H9 (cell line): ENCODE data around the gene KSR1. TPM values are rescaled to one million over a fixed set of nuclear protein-coding genes. Genes with fewer than 3 reads are reported as not detected.

Experiments used
- DNase-seq: peaks from one replicate; pipeline ENCODE4 v3.0.0-alpha.2; 2017
- H2AFZ ChIP-seq: one replicate; pipeline ENCODE4 v1.6.1; 2013; ENCODE audit warnings: mild to moderate bottlenecking, low read length, control low read depth, moderate library complexity
- H2AK5ac ChIP-seq: 2 replicates; pipeline ENCODE4 v1.6.1; 2013; ENCODE audit warnings: low read length, control low read depth, mixed read lengths; ENCODE audit not compliant: insufficient read length
- H2BK120ac ChIP-seq: one replicate; pipeline ENCODE4 v1.6.1; 2013; ENCODE audit warnings: low read depth, mild to moderate bottlenecking, low read length, control low read depth, inconsistent platforms; ENCODE audit not compliant: poor library complexity, severe bottlenecking
- H2BK12ac ChIP-seq: 2 replicates; pipeline ENCODE4 v1.6.1; 2013; ENCODE audit warnings: low read length, control low read depth, mixed read lengths, low read depth; ENCODE audit not compliant: insufficient read length
- H2BK15ac ChIP-seq: 2 replicates; pipeline ENCODE4 v1.6.1; 2013; ENCODE audit warnings: low read depth, low read length, control low read depth
- H2BK20ac ChIP-seq: one replicate; pipeline ENCODE4 v1.6.1; 2013; ENCODE audit warnings: low read depth, mild to moderate bottlenecking, low read length, control low read depth, inconsistent platforms; ENCODE audit not compliant: poor library complexity, severe bottlenecking
- H2BK5ac ChIP-seq: 2 replicates; pipeline ENCODE4 v1.6.1; 2013; ENCODE audit warnings: low read length, control low read depth, mixed read lengths; ENCODE audit not compliant: insufficient read length
- H3K14ac ChIP-seq: 2 replicates; pipeline ENCODE4 v1.6.1; 2013; ENCODE audit warnings: low read length, control low read depth; ENCODE audit not compliant: insufficient read depth
- H3K18ac ChIP-seq: 2 replicates; pipeline ENCODE4 v1.6.1; 2013; ENCODE audit warnings: low read depth, mild to moderate bottlenecking, mixed read lengths, low read length, control low read depth; ENCODE audit not compliant: insufficient read length
- H3K23ac ChIP-seq: 2 replicates; pipeline ENCODE4 v1.6.1; 2013; ENCODE audit warnings: low read length, control low read depth, mixed read lengths, low read depth; ENCODE audit not compliant: insufficient read length
- H3K23me2 ChIP-seq: 2 replicates; pipeline ENCODE4 v1.6.1; 2013; ENCODE audit warnings: low read depth, mild to moderate bottlenecking, mixed read lengths, low read length, control low read depth; ENCODE audit not compliant: insufficient read length, poor library complexity, severe bottlenecking
- H3K27ac ChIP-seq: 2 replicates; pipeline ENCODE4 v1.5.1; 2013; ENCODE audit warnings: low read length, control low read depth, mixed read lengths, low read depth; ENCODE audit not compliant: insufficient read length
- H3K27me3 ChIP-seq: 2 replicates; pipeline ENCODE4 v1.6.1; 2013; ENCODE audit warnings: low read length, control low read depth, inconsistent platforms; ENCODE audit not compliant: insufficient read depth
- H3K4ac ChIP-seq: 2 replicates; pipeline ENCODE4 v1.6.1; 2013; ENCODE audit warnings: low read depth, mild to moderate bottlenecking, control low read depth, inconsistent platforms, low read length, moderate library complexity
- H3K4me1 ChIP-seq: 2 replicates; pipeline ENCODE4 v1.6.1; 2013; ENCODE audit warnings: low read length, control low read depth, inconsistent platforms; ENCODE audit not compliant: insufficient read depth
- H3K4me2 ChIP-seq: 2 replicates; pipeline ENCODE4 v1.6.1; 2013; ENCODE audit warnings: low read length, control low read depth, mixed read lengths; ENCODE audit not compliant: insufficient read length, insufficient read depth
- H3K56ac ChIP-seq: 2 replicates; pipeline ENCODE4 v1.6.1; 2013; ENCODE audit warnings: low read depth, mild to moderate bottlenecking, mixed read lengths, low read length, control low read depth; ENCODE audit not compliant: insufficient read length
- H3K79me1 ChIP-seq: 2 replicates; pipeline ENCODE4 v1.6.1; 2013; ENCODE audit warnings: low read depth, mild to moderate bottlenecking, moderate library complexity, low read length, control low read depth, inconsistent platforms; ENCODE audit not compliant: insufficient read depth, poor library complexity, severe bottlenecking
- H3K79me2 ChIP-seq: 2 replicates; pipeline ENCODE4 v1.6.1; 2013; ENCODE audit warnings: low read length, control low read depth, inconsistent platforms; ENCODE audit not compliant: insufficient read depth
- H3K9ac ChIP-seq: 2 replicates; pipeline ENCODE4 v1.6.1; 2013; ENCODE audit warnings: low read length, control low read depth, mixed read lengths; ENCODE audit not compliant: insufficient read length; ENCODE audit errors: extremely low read depth
- H3K9me3 ChIP-seq: one replicate; pipeline ENCODE4 v1.6.1; 2013; ENCODE audit warnings: low read depth, low read length, inconsistent platforms; ENCODE audit not compliant: control insufficient read depth
- H3T11ph ChIP-seq: one replicate; pipeline ENCODE4 v1.6.1; 2013; ENCODE audit warnings: mild to moderate bottlenecking, low read length, control low read depth, inconsistent platforms
- H4K20me1 ChIP-seq: one replicate; pipeline ENCODE4 v1.6.1; 2013; ENCODE audit not compliant: control insufficient read depth, insufficient read length, insufficient read depth
- H4K5ac ChIP-seq: 2 replicates; pipeline ENCODE4 v1.6.1; 2013; ENCODE audit warnings: low read depth, mild to moderate bottlenecking, mixed read lengths, low read length, control low read depth; ENCODE audit not compliant: insufficient read length
- H4K8ac ChIP-seq: replicated peaks from 2 replicates; pipeline ENCODE4 v1.6.1; 2013; ENCODE audit warnings: low read length, control low read depth, mixed read lengths, low read depth; ENCODE audit not compliant: insufficient read length
- H4K91ac ChIP-seq: 2 replicates; pipeline ENCODE4 v1.6.1; 2013; ENCODE audit warnings: low read depth, mild to moderate bottlenecking, moderate library complexity, mixed read lengths, low read length, control low read depth; ENCODE audit not compliant: insufficient read length
- H3K27ac Mint-ChIP-seq, 3 experiments: 2 replicates in 2 of 3; 3 replicates in 1 of 3; pipeline ENCODE4 v1.8.0; 2020 to 2021; ENCODE audit warnings: mixed read lengths in 3 of 3, mild to moderate bottlenecking in 1 of 3, moderate library complexity in 1 of 3
- H3K27me3 Mint-ChIP-seq: 2 replicates; pipeline ENCODE4 v1.8.0; 2021; ENCODE audit warnings: low read depth, mild to moderate bottlenecking, moderate library complexity, mixed read lengths
- H3K36me3 Mint-ChIP-seq, 3 experiments: 2 replicates in 2 of 3; 3 replicates in 1 of 3; pipeline ENCODE4 v1.8.0; 2020 to 2021; ENCODE audit warnings: low read depth in 3 of 3, mixed read lengths in 3 of 3; ENCODE audit not compliant: insufficient read depth in 1 of 3
- H3K4me1 Mint-ChIP-seq, 2 experiments: 2 replicates each; pipeline ENCODE4 v1.8.0; 2020; ENCODE audit warnings: mixed read lengths in 2 of 2
- H3K4me3 Mint-ChIP-seq, 2 experiments: 2 replicates in 1 of 2; 3 replicates in 1 of 2; pipeline ENCODE4 v1.8.0; 2020 to 2021; ENCODE audit warnings: mild to moderate bottlenecking in 2 of 2, mixed read lengths in 2 of 2, moderate library complexity in 1 of 2
- H3K9me3 Mint-ChIP-seq, 2 experiments: 2 replicates in 1 of 2; 3 replicates in 1 of 2; pipeline ENCODE4 v1.8.0; 2020; ENCODE audit warnings: mild to moderate bottlenecking in 2 of 2, mixed read lengths in 2 of 2, moderate library complexity in 1 of 2
- WGBS: extraction: QIAGEN DNeasy Blood & Tissue Kit; methylation state at CpG from one replicate; pipeline ENCODE4 v1.1.7; 2013; ENCODE audit warnings: missing lambda C conversion rate, low lambda C conversion rate, mixed read lengths; ENCODE audit not compliant: insufficient read length; ENCODE audit errors: extremely low coverage; 5-methylcytosine and 5-hydroxymethylcytosine counted together
- total RNA-seq: library from RNA; stranded (reverse); gene quantifications from 2 replicates; pipeline ENCODE4 v1.2.1, GENCODE V29; 2021
- TF ChIP-seq, protein P1 (sequence below): fragments of 200-600 bp; sonication (generic); conservative IDR thresholded peaks from 3 replicates; pipeline ENCODE4 v1.8.0; 2021; ENCODE audit warnings: antibody characterized with exemption, mild to moderate bottlenecking

The KSR1 gene
- total RNA-seq, 1 experiment from 2014 or later: 44.9 TPM

DNA sequence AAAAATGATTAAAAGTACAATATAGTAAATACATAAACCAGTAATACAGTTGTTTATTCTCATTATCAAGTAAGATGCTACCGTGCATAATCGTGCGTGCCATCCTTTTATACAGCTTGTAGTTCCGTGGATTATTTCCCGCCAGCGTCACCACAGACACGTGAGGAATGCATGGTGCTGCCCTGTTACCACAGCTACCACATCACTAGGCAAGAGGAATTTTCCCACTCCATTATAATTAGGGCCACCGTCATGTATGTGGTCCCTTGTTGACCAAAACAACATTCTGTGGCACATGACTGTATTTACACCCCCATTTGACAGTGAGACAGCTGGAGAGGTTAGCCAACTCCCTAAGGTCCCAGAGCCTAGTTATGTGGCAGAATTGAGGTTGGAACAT is 144.2 kb downstream of the KSR1 start:
- H3K56ac ChIP-seq: no peak overlapping the region
- H3K79me2 ChIP-seq: no peaks in the 10 kb centered on the region
- no peak overlapping the region for H3K18ac ChIP-seq
- H3K4me1 ChIP-seq: no peaks in the 10 kb centered on the region
- H3T11ph ChIP-seq: no peak overlapping the region
- no peaks in the 10 kb centered on the region for H3K27me3 Mint-ChIP-seq
- H2BK120ac ChIP-seq: no peak overlapping the region
- WGBS: no CpG with 5 or more reads among the region's 8 CpGs
- H3K23ac ChIP-seq: no peak overlapping the region
- H2BK20ac ChIP-seq: no peak overlapping the region
- TF ChIP-seq, protein P1, sequence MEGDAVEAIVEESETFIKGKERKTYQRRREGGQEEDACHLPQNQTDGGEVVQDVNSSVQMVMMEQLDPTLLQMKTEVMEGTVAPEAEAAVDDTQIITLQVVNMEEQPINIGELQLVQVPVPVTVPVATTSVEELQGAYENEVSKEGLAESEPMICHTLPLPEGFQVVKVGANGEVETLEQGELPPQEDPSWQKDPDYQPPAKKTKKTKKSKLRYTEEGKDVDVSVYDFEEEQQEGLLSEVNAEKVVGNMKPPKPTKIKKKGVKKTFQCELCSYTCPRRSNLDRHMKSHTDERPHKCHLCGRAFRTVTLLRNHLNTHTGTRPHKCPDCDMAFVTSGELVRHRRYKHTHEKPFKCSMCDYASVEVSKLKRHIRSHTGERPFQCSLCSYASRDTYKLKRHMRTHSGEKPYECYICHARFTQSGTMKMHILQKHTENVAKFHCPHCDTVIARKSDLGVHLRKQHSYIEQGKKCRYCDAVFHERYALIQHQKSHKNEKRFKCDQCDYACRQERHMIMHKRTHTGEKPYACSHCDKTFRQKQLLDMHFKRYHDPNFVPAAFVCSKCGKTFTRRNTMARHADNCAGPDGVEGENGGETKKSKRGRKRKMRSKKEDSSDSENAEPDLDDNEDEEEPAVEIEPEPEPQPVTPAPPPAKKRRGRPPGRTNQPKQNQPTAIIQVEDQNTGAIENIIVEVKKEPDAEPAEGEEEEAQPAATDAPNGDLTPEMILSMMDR: no peak
- no peak overlapping the region for H2BK12ac ChIP-seq
- no peak overlapping the region for H2AFZ ChIP-seq
- no peaks in the 10 kb centered on the region for H3K23me2 ChIP-seq
- no peak overlapping the region for H3K14ac ChIP-seq
- H3K27me3 ChIP-seq: no peaks in the 10 kb centered on the region
- no peak overlapping the region for H3K4me3 Mint-ChIP-seq
- H3K36me3 Mint-ChIP-seq: peaks cover 9 to 38% (median 29%) of the 10 kb centered on the region in 3 experiments; a peak in 6 of 7 replicates
- no peak for DNase-seq
- H2BK15ac ChIP-seq: no peak overlapping the region
- H3K79me1 ChIP-seq: no peaks in the 10 kb centered on the region
- H3K4me1 Mint-ChIP-seq: peaks cover 6 to 8% of the 10 kb centered on the region in 2 experiments
- no peak overlapping the region for H2BK5ac ChIP-seq
- H3K9me3 Mint-ChIP-seq: no peaks in the 10 kb centered on the region
- H3K4ac ChIP-seq: no peak overlapping the region
- H4K20me1 ChIP-seq: no peaks in the 10 kb centered on the region
- no peak overlapping the region for H2AK5ac ChIP-seq
- H4K5ac ChIP-seq: no peak overlapping the region
- H4K8ac ChIP-seq: no peak overlapping the region
- no peak overlapping the region for H3K27ac ChIP-seq
- H3K9me3 ChIP-seq: no peaks in the 10 kb centered on the region
- H3K9ac ChIP-seq: no peak overlapping the region
- H3K27ac Mint-ChIP-seq: peak overlapping the region in 1 of 3 experiments; percentile 76; a peak in 1 of 7 replicates
- H3K4me2 ChIP-seq: no peak overlapping the region
- no peak overlapping the region for H4K91ac ChIP-seq
